Heart left ventricle (tissue), 16 donors: ENCODE measurements around the gene TOMM7. TPM values are rescaled to one million over a fixed set of nuclear protein-coding genes. Genes with fewer than 3 reads are reported as not detected.

Experiments used
- ATAC-seq, 4 donors: fragments of 200-7000 bp; cut with Tn5 transposase; one replicate each; pipeline ENCODE4 v1.9.1; 2020 to 2022; ENCODE audit warnings: moderate library complexity in 4 of 4, mild to moderate bottlenecking in 3 of 4, moderate number of reproducible peaks in 1 of 4
- DNase-seq, 5 donors: peaks; one replicate each; pipeline ENCODE4 v3.0.0-alpha.2; 2020
- H3K27ac ChIP-seq, 12 donors: fragments of 200-600 bp; sonication (generic) in 4 of 12; one replicate each; pipeline versions ENCODE4 v1.5.0 to v1.8.0; 2016 to 2022; ENCODE audit warnings: mild to moderate bottlenecking in 2 of 12
- H3K27me3 ChIP-seq, 9 donors: fragments of 200-600 bp; sonication (generic) in 2 of 9; one replicate each; pipeline versions ENCODE4 v1.5.1 to v1.8.0; 2016 to 2022; ENCODE audit warnings: mild to moderate bottlenecking in 3 of 9
- H3K36me3 ChIP-seq, 9 donors: fragments of 200-600 bp; sonication (generic) in 2 of 9; one replicate each; pipeline versions ENCODE4 v1.5.0 to v1.8.0; 2018 to 2022; ENCODE audit warnings: mild to moderate bottlenecking in 2 of 9
- H3K4me1 ChIP-seq, 12 donors: fragments of 200-600 bp; sonication (generic) in 4 of 12; one replicate each; pipeline versions ENCODE4 v1.5.0 to v1.8.0; 2016 to 2022; ENCODE audit warnings: mild to moderate bottlenecking in 3 of 12
- H3K4me3 ChIP-seq, 12 donors: fragments of 200-600 bp; sonication (generic) in 4 of 12; one replicate each; pipeline versions ENCODE4 v1.5.0 to v1.8.0; 2017 to 2022; ENCODE audit warnings: mild to moderate bottlenecking in 9 of 12, moderate library complexity in 4 of 12
- H3K9me3 ChIP-seq, 12 donors: fragments of 200-600 bp; sonication (generic) in 4 of 12; one replicate each; pipeline versions ENCODE4 v1.5.0 to v1.8.0; 2016 to 2022; ENCODE audit warnings: mild to moderate bottlenecking in 1 of 12
- CTCF ChIP-seq, 12 donors: fragments of 200-600 bp; sonication (generic) in 4 of 12; IDR thresholded peaks; one replicate each; pipeline versions ENCODE4 v1.5.0 to v1.8.0; 2018 to 2022; ENCODE audit warnings: antibody characterized with exemption in 12 of 12, mild to moderate bottlenecking in 5 of 12
- POLR2A ChIP-seq, 2 donors: fragments of 450-650 bp; IDR thresholded peaks; one replicate each; pipeline ENCODE4 v1.6.1; 2017; ENCODE audit warnings: antibody characterized with exemption in 2 of 2, mild to moderate bottlenecking in 2 of 2, moderate library complexity in 2 of 2
- WGBS, 4 donors: extraction: QIAGEN DNeasy Blood & Tissue Kit in 2 of 4; methylation state at CpG; one replicate each; pipeline versions ENCODE4 v1.1.5 to v1.1.7; 2013 to 2018; 5-methylcytosine and 5-hydroxymethylcytosine counted together
- intact Hi-C, 10 donors: fragments of 100-400 bp; cut with DNase I; formaldehyde crosslinking; loops; one replicate each; pipeline versions ENCODE4 v1.11.1 to v1.14.2; 2022
- polyA plus RNA-seq, 2 donors: library from polyadenylated mRNA; stranded (reverse); fragments of 200-250 nt; gene quantifications; one replicate each; pipeline ENCODE4 v1.2.3, GENCODE V29; 2013
- total RNA-seq, 9 donors: library from RNA; depleted of rRNA in 2 of 9; stranded (reverse); fragments of >200 nt in 2 of 9; fragmentation: NEBNext Ultra II Directional in 3 of 9; extraction: Animal tissue kit (Norgen Biotek cat#: 25700) in 3 of 9; gene quantifications; one replicate each; pipeline versions ENCODE4 v1.1.0 to v1.2.4, GENCODE V29; 2016 to 2023
- donor health status: ischemic (EF 13 %, LVEDD 7.1; RV severe dilation, severe dysfunction).
- donor health status: healthy with polysubstance abuse.
- donor health status: DM: no; HTN: yes; CAD: no.
- donor health status: DM: no; HTN: no; CAD: no.
- donor health status: ischemic (EF 25% LVEDD 6.9; RV normal size, moderate dysfunction).
- donor health status: ischemic (EF 25% LVEDD 5.7; RV mildly dilated, moderate dysfunction).
- donor health status: healthy.
- donor health status: DM: yes; HTN: yes; CAD: no.
- donor health status: ischemic (EF 35%, LVEDD 5.7; RV mildly dilated, moderate dysfunction).
- donor health status: nonischemic (EF 11% LVEDD 7.7; RV severe dilation, severe dysfunction).
- donor health status: DM: yes; HTN: yes; CAD: no.
- donor health status: PGD.
- donor health status: ischemic (EF 29% LVEDD 5.4; RV normal size, mild dysfunction).
- donor health status: nonischemic (EF 23%, LVEDD 6.1; RV moderate dilation, normal function).

The TOMM7 gene
- total and polyA plus RNA-seq, 11 donors = 137 to 529 (median 351) TPM

GRCh38 chr7:22833113-22833855 lies 10.6 kb upstream of the TOMM7 start:
- Histone ChIP-seq H3K9me3 (no peaks in the 10 kb centered on the region), H3K4me1 (peaks cover 0 to 13% (median 2%) of the 10 kb centered on the region in 12 donors), H3K4me3 (peak overlapping the region in 1 of 12 donors; percentile 17), H3K27ac (peak overlapping the region in 6 of 12 donors; percentile 16 to 59 (median 47)), H3K27me3 (no peaks in the 10 kb centered on the region), H3K36me3 (no peaks in the 10 kb centered on the region)
- no peak for TF ChIP-seq POLR2A (IDR thresholded peaks at IDR 0.05)
- no peak for ATAC-seq
- intact Hi-C loops = no loop called here
- 53 to 67% (median 64%) methylated on average over 2 of the region's 2 CpGs for WGBS, 4 donors
- DNase-seq = no peak

GRCh38 chr7:22832401-22832800 lies 9.8 kb upstream of the TOMM7 start:
- intact Hi-C loops = no loop called here
- ATAC-seq (no peak), DNase-seq (no peak)
- no peaks in the 10 kb centered on the region for H3K9me3 ChIP-seq
- TF ChIP-seq CTCF (IDR thresholded peaks at IDR 0.05) (no peak), POLR2A (IDR thresholded peaks at IDR 0.05) (no peak)
- no peak overlapping the region for H3K27ac ChIP-seq
- peaks cover 0 to 13% (median 2%) of the 10 kb centered on the region in 12 donors for H3K4me1 ChIP-seq
- 94 to 99% (median 95%) methylated on average over 3 of the region's 3 CpGs for WGBS, 4 donors
- no peaks in the 10 kb centered on the region for H3K27me3 ChIP-seq
- H3K36me3 ChIP-seq = no peaks in the 10 kb centered on the region
- H3K4me3 ChIP-seq = no peak overlapping the region

GRCh38 chr7:22831602-22832305 lies 9.1 kb upstream of the TOMM7 start:
- Histone ChIP-seq H3K36me3 (no peaks in the 10 kb centered on the region), H3K27ac (no peak overlapping the region), H3K9me3 (no peaks in the 10 kb centered on the region), H3K4me1 (peaks cover 0 to 13% (median 2%) of the 10 kb centered on the region in 12 donors), H3K4me3 (no peak overlapping the region), H3K27me3 (no peaks in the 10 kb centered on the region)
- WGBS, 4 donors = 65 to 86% (median 80%) methylated on average over 5 of the region's 5 CpGs
- TF ChIP-seq POLR2A (IDR thresholded peaks at IDR 0.05) (no peak), CTCF (IDR thresholded peaks at IDR 0.05) (no peak)
- DNase-seq (no peak), ATAC-seq (no peak)
- intact Hi-C loops = no loop called here

- TF ChIP-seq POLR2A (IDR thresholded peaks at IDR 0.05) = no peak
- no peak for TF ChIP-seq CTCF (IDR thresholded peaks at IDR 0.05)
- Histone ChIP-seq H3K4me1 (peaks cover 0 to 7% (median 0%) of the 10 kb centered on the region in 12 donors), H3K9me3 (no peaks in the 10 kb centered on the region), H3K36me3 (no peaks in the 10 kb centered on the region), H3K27me3 (no peaks in the 10 kb centered on the region), H3K4me3 (no peak overlapping the region), H3K27ac (no peak overlapping the region)
- intact Hi-C loops = loop anchor here in 4 of 10 donors (10.0 kb wide), 1 partner anchor 227 kb away; no protein-coding TSS in a partner anchor
- ATAC-seq = no peak
- no peak for DNase-seq
Measured at GRCh38 chr7:22827563-22827962, 4.9 kb upstream of the TOMM7 start.
